CD4-positive, alpha-beta T cell treated with Interleukin-12 subunit alpha and Interleukin-12 subunit beta, for 1 hour (primary cell): Measurements from ENCODE around the gene ARL17B.
A peak's percentile ranks its signal among the peaks of the same experiment; 100 is the strongest.
"Not testable (repeated sequence)": the region's sequence is repeated elsewhere in the genome, so short reads cannot be mapped to it uniquely, and the experiment has no call there.

Experiments
- DNase-seq: peaks from one replicate; pipeline ENCODE4 v3.0.0-alpha.2; 2020

ARL17B gene

GRCh38 chr17:46244949-46245768 is 116.4 kb downstream of the ARL17B start:
- DNase-seq: not testable (repeated sequence)

DNA sequence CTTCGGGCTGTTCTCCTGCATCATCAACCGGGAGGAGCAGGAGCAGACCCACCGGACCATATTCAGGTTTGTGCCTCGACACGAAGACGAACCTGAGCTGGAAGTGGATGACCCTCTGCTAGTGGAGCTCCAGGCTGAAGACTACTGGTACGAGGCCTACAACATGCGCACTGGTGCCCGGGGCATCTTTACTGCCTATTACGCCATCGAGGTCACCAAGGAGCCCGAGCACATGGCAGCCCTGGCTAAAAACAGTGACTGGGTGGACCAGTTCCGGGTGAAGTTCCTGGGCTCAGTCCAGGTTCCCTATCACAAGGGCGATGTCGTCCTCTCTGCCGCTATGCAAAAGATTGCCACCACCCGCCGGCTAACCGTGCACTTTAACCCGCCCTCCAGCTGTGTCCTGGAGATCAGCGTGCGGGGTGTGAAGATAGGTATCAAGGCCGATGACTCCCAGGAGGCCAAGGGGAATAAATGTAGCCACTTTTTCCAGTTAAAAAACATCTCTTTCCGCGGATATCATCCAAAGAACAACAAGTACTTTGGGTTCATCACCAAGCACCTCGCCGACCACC is 117.1 kb downstream of the ARL17B start:
- DNase-seq: not testable (repeated sequence)

DNA sequence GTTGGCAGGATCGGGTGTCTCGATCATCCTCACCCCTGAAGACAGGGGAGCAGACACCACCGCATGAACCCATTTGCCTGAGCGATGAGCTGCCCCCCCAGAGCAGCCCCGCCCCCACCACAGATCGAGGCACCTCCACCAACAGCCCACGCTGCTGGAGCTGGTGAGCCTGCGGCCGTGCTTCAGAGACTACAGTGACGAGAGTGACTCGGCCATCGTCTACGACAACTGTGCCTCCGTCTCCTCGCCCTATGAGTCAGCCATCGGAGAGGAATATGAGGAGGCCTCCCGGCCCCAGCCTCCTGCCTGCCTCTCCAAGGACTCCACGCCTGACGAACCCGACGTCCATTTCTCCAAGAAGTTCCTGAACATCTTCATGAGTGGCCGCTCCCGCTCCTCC is 117.6 kb downstream of the ARL17B start:
- not testable (repeated sequence) for DNase-seq

DNA sequence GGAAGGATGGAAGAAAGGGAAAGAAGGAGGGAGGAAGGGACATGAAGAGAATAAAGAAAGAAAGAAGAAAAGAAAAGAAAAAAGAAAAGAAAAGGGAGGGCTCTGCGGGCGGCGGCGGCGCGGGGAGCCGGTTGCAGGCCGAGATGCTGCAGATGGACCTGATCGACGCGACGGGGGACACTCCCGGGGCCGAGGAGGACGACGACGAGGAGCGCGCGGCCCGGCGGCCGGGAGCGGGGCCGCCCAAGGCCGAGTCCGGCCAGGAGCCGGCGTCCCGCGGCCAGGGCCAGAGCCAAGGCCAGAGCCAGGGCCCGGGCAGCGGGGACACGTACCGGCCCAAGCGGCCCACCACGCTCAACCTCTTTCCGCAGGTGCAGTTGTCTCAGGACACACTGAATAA is 118.1 kb downstream of the ARL17B start:
- not testable (repeated sequence) for DNase-seq

DNA sequence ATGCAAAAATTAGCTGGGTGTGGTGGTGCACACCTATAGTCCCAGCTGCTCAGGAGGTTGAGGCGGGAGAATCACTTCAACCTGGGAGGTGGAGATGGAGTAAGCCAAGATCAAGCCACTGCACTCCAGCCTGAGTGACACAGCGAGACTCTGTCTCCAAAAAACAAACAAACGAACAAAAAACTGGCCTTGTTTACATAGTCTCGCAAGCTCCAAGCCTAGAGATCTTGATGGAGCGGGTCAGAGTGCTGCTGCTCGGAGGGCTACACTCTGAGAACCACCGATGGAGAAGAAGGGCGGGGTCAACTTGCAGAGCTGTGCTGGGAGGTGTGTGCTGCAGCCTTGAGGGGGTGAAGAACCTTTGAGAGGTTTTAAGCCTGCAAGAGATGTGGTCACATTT is 130.2 kb downstream of the ARL17B start:
- DNase-seq: not testable (repeated sequence)

- DNase-seq: peak; percentile 97
These were observed 136.2 kb downstream of the ARL17B start for GRCh38 chr17:46225274-46225794.

DNA sequence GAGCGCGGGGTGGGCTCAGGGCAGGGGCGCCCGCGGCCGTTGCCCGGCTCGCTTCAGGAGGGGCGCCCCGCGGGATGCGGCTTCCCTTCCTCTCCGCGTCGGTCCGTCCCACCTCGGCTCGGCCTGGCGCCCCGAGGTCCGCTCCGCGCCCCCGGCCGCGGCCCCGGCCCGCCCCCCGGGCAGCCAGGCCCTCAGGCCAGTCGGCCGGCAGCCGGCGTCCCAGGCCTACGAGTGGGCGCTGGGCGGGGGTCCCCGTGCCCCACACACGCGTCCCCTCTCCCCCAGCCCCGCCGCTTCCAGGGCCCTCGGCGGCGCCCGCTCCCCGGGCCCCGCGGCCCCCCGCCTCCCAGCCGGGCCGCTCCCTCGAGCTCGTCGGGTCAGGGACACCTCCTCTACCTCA is 136.7 kb downstream of the ARL17B start:
- not testable (repeated sequence) for DNase-seq
